Panc1 (cell line): ENCODE measurements around the gene SMURF2. TPM values are rescaled to one million over a fixed set of nuclear protein-coding genes. Genes with fewer than 3 reads are reported as not detected.

ENCODE experiments used
- ATAC-seq: fragments of 200-7000 bp; cut with Tn5 transposase; 2 replicates; pipeline ENCODE4 v1.9.1; 2020; ENCODE audit warnings: mild to moderate bottlenecking, moderate library complexity
- BruUV-seq: library from RNA; stranded (reverse); fragments of 400-500 nt; replicated peaks from 2 replicates; lab custom pipeline; 2021; lab: Mats Ljungman, UMichigan
- CTCF ChIA-PET: fragments of 300-600 bp; sonication (Branson Sonifier 250); formaldehyde crosslinking; loops from one replicate; lab custom pipeline; 2022; ENCODE audit warnings: antibody characterized with exemption; lab: Charles Lee
- POLR2A ChIA-PET: fragments of 300-600 bp; sonication (Branson Sonifier 250); formaldehyde crosslinking; loops from one replicate; lab custom pipeline; 2022; ENCODE audit warnings: antibody characterized with exemption; lab: Charles Lee
- DNase-seq: peaks from one replicate; pipeline ENCODE4 v3.0.0-alpha.2; 2010; ENCODE audit warnings: low read depth, low spot score
- H3K27ac ChIP-seq: 2 replicates; pipeline ENCODE4 v1.5.1; 2011; ENCODE audit warnings: mild to moderate bottlenecking, low read length, inconsistent platforms
- H3K27me3 ChIP-seq: fragments of 200-500 bp; sonication (Bioruptor generic); 2 replicates; pipeline ENCODE4 v1.6.0; 2014; ENCODE audit warnings: low read length, inconsistent platforms; ENCODE audit not compliant: control insufficient read depth, insufficient read depth
- H3K36me3 ChIP-seq: fragments of 200-500 bp; sonication (Bioruptor generic); 2 replicates; pipeline ENCODE4 v1.5.1; 2014; ENCODE audit warnings: inconsistent platforms, mild to moderate bottlenecking, low read length, moderate library complexity; ENCODE audit not compliant: control insufficient read depth, insufficient read depth
- H3K4me1 ChIP-seq: 2 replicates; pipeline ENCODE4 v1.5.1; 2011; ENCODE audit warnings: inconsistent platforms, mild to moderate bottlenecking, low read length, moderate library complexity; ENCODE audit not compliant: control insufficient read depth, insufficient read depth
- H3K4me3 ChIP-seq, 2 experiments: 2 replicates each; pipeline ENCODE4 v1.5.1; 2011 to 2012; ENCODE audit warnings: low read depth in 2 of 2, low read length in 2 of 2, mild to moderate bottlenecking in 2 of 2, inconsistent platforms in 1 of 2, moderate library complexity in 1 of 2
- H3K9me3 ChIP-seq: fragments of 200-500 bp; sonication (Bioruptor generic); 2 replicates; pipeline ENCODE4 v1.5.1; 2014; ENCODE audit warnings: low read depth, mild to moderate bottlenecking, inconsistent platforms, low read length, moderate library complexity; ENCODE audit not compliant: control insufficient read depth, insufficient read depth
- CTCF ChIP-seq: fragments of 450-650 bp; IDR thresholded peaks from 2 replicates; pipeline ENCODE4 v1.5.1; 2017; ENCODE audit warnings: mild to moderate bottlenecking
- POLR2AphosphoS5 ChIP-seq: IDR thresholded peaks from 2 replicates; pipeline ENCODE4 v1.6.1; 2012; ENCODE audit warnings: mild to moderate bottlenecking, low read depth, low read length, moderate library complexity
- SIN3A ChIP-seq: IDR thresholded peaks from 2 replicates; pipeline ENCODE4 v1.6.1; 2012; ENCODE audit warnings: low read depth, mild to moderate bottlenecking, low read length, moderate library complexity, borderline replicate concordance; ENCODE audit not compliant: insufficient read depth
- TCF7L2 ChIP-seq: IDR thresholded peaks from 2 replicates; pipeline ENCODE4 v1.6.1; 2011; ENCODE audit warnings: mild to moderate bottlenecking, low read depth, low read length, inconsistent platforms
- in situ Hi-C: cut with HindIII; loops from 2 replicates; pipeline ENCODE4 v1.10.0; 2016; ENCODE audit warnings: low sequenced_read_pairs, low pct_unique_long_range_greater_than_20kb
- intact Hi-C: fragments of 100-400 bp; cut with micrococcal nuclease; formaldehyde crosslinking; loops from one replicate; pipeline ENCODE4 v1.10.0; 2022; ENCODE audit not compliant: unreplicated experiment
- total RNA-seq: library from RNA; stranded (reverse); gene quantifications from one replicate; pipeline ENCODE4 v1.2.1, GENCODE V29; 2021; ENCODE audit not compliant: unreplicated experiment
- TF ChIP-seq, protein P1 (sequence below), 2 experiments: IDR thresholded peaks; 2 replicates each; pipeline ENCODE4 v1.6.1; 2011 to 2012; ENCODE audit warnings: low read depth in 2 of 2, control low read depth in 1 of 2, low read length in 1 of 2, mild to moderate bottlenecking in 1 of 2, moderate library complexity in 1 of 2; ENCODE audit not compliant: insufficient read depth in 1 of 2

The SMURF2 gene
- total RNA-seq, 1 experiment from 2014 or later, result 21.3 TPM

DNA sequence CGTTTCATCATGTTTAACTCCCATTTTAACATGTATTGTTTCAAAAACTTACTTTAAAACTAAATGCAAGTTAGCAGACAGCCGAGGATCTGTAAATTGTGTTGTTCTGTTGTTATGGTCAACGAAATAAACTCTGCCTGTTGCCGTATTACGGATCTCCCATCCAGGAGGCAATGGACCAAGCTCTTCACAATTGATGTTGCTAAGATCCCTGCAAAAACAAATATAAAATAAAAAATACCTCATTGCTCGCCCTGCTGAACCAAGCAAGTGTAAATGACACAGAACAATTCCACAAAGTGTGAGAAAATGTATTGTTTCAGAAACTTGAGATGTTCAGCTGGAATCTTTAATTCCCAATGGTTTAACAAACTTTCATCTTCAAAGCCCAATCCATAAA is 90.4 kb downstream of the SMURF2 start:
- ATAC-seq (no peak), DNase-seq (no peak)
- Histone ChIP-seq H3K4me3 (no peak overlapping the region), H3K27ac (no peak overlapping the region), H3K27me3 (no peaks in the 10 kb centered on the region), H3K9me3 (no peaks in the 10 kb centered on the region), H3K36me3 (peaks cover 4% of the 10 kb centered on the region), H3K4me1 (peaks cover 3% of the 10 kb centered on the region; the same call in 1 of the 2 replicates)
- in situ Hi-C loops, result no loop called here
- TF ChIP-seq, protein P1, sequence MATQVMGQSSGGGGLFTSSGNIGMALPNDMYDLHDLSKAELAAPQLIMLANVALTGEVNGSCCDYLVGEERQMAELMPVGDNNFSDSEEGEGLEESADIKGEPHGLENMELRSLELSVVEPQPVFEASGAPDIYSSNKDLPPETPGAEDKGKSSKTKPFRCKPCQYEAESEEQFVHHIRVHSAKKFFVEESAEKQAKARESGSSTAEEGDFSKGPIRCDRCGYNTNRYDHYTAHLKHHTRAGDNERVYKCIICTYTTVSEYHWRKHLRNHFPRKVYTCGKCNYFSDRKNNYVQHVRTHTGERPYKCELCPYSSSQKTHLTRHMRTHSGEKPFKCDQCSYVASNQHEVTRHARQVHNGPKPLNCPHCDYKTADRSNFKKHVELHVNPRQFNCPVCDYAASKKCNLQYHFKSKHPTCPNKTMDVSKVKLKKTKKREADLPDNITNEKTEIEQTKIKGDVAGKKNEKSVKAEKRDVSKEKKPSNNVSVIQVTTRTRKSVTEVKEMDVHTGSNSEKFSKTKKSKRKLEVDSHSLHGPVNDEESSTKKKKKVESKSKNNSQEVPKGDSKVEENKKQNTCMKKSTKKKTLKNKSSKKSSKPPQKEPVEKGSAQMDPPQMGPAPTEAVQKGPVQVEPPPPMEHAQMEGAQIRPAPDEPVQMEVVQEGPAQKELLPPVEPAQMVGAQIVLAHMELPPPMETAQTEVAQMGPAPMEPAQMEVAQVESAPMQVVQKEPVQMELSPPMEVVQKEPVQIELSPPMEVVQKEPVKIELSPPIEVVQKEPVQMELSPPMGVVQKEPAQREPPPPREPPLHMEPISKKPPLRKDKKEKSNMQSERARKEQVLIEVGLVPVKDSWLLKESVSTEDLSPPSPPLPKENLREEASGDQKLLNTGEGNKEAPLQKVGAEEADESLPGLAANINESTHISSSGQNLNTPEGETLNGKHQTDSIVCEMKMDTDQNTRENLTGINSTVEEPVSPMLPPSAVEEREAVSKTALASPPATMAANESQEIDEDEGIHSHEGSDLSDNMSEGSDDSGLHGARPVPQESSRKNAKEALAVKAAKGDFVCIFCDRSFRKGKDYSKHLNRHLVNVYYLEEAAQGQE (IDR thresholded peaks at IDR 0.05; ENCODE audit: insufficient read depth in 1 of 2, low read depth in 2 of 2, low read length in 1 of 2), result no peak
- CTCF ChIA-PET, result interaction anchor here (0.8 kb wide), 1 partner anchor 78 kb away, joined by 3 read pairs; no protein-coding TSS in a partner anchor
- intact Hi-C loops, result no loop called here
- POLR2A ChIA-PET, result no interaction called here
- no TSS peak for BruUV-seq

- H3K4me3 ChIP-seq, result no peak overlapping the region
- ChIA-PET CTCF (no interaction called here), POLR2A (no interaction called here)
- peaks cover 6% of the 10 kb centered on the region for H3K36me3 ChIP-seq
- in situ Hi-C loops, result no loop called here
- H3K27me3 ChIP-seq, result no peaks in the 10 kb centered on the region
- no TSS peak for BruUV-seq
- intact Hi-C loops, result no loop called here
- ATAC-seq (no peak), DNase-seq (no peak)
- no peaks in the 10 kb centered on the region for H3K4me1 ChIP-seq
- no peak for TF ChIP-seq TCF7L2
- no peak for TF ChIP-seq CTCF
- TF ChIP-seq, protein P1 (IDR thresholded peaks at IDR 0.05; ENCODE audit: insufficient read depth in 1 of 2, low read depth in 2 of 2, low read length in 1 of 2), result no peak
- TF ChIP-seq SIN3A, result no peak
- no peak for TF ChIP-seq POLR2AphosphoS5
- no peak overlapping the region for H3K27ac ChIP-seq
- no peaks in the 10 kb centered on the region for H3K9me3 ChIP-seq
Measured at GRCh38 chr17:64565563-64565962, 96.5 kb downstream of the SMURF2 start.
